Measurements from ENCODE around the gene CERCAM.

Gene CERCAM

GRCh38 chr9:128457207-128457606, 36.5 kb downstream of the CERCAM start:
- no peak for DNase-seq

GRCh38 chr9:128459011-128459410, 38.4 kb downstream of the CERCAM start:
- DNase-seq, result no peak

GRCh38 chr9:128469070-128469469, 48.4 kb downstream of the CERCAM start:
- DNase-seq, result no peak

GRCh38 chr9:128470560-128470959, 49.9 kb downstream of the CERCAM start:
- DNase-seq, result no peak

- DNase-seq, result no peak
Observed at GRCh38 chr9:128473104-128473503, 52.4 kb downstream of the CERCAM start.

GRCh38 chr9:128475867-128476266, 55.2 kb downstream of the CERCAM start:
- DNase-seq, result no peak

- DNase-seq, result no peak
Observed at GRCh38 chr9:128479262-128479661, 58.6 kb downstream of the CERCAM start.

- no peak for DNase-seq
Observed at GRCh38 chr9:128481561-128481960, 60.9 kb downstream of the CERCAM start.

GRCh38 chr9:128482186-128482585, 61.5 kb downstream of the CERCAM start:
- no peak for DNase-seq

GRCh38 chr9:128484686-128485413, 64.2 kb downstream of the CERCAM start:
- DNase-seq, result no peak

GRCh38 chr9:128485414-128485855, 64.8 kb downstream of the CERCAM start:
- DNase-seq, result no peak

GRCh38 chr9:128486201-128486600, 65.5 kb downstream of the CERCAM start:
- DNase-seq, result no peak

All from NCI-H526 treated with DMSO at 0.1 percent for 48 hours (cell line).